NCI-H1694 treated with DMSO at 0.1 percent for 48 hours (cell line): Measurements from ENCODE around the gene SLC35F4.
"Not testable (repeated sequence)": the region's sequence is repeated elsewhere in the genome, so short reads cannot be mapped to it uniquely, and the experiment has no call there.

ENCODE experiments used
- DNase-seq: peaks from one replicate; lab custom pipeline; 2025; lab: John Stamatoyannopoulos, UW

The SLC35F4 gene

GRCh38 chr14:57725399-57726077 is 140.4 kb downstream of the SLC35F4 start:
- no peak for DNase-seq

GRCh38 chr14:57722141-57722540 is 143.8 kb downstream of the SLC35F4 start:
- not testable (repeated sequence) for DNase-seq

- DNase-seq = no peak
These were observed 151.4 kb downstream of the SLC35F4 start for GRCh38 chr14:57714487-57714931.

GRCh38 chr14:57712698-57713097 is 153.2 kb downstream of the SLC35F4 start:
- DNase-seq = no peak

- no peak for DNase-seq
These were observed 153.8 kb downstream of the SLC35F4 start for GRCh38 chr14:57712102-57712501.

- DNase-seq = no peak
These were observed 156.0 kb downstream of the SLC35F4 start for GRCh38 chr14:57709909-57710308.

GRCh38 chr14:57709086-57709485 is 156.8 kb downstream of the SLC35F4 start:
- not testable (repeated sequence) for DNase-seq

GRCh38 chr14:57707219-57707618 is 158.7 kb downstream of the SLC35F4 start:
- DNase-seq = no peak

GRCh38 chr14:57704763-57705162 is 161.1 kb downstream of the SLC35F4 start:
- DNase-seq = no peak

- no peak for DNase-seq
These were observed 165.9 kb downstream of the SLC35F4 start for GRCh38 chr14:57699947-57700346.

- DNase-seq = peak; percentile 35
These were observed 173.2 kb downstream of the SLC35F4 start for GRCh38 chr14:57692671-57693070.

- no peak for DNase-seq
These were observed 178.5 kb downstream of the SLC35F4 start for GRCh38 chr14:57687416-57687815.

- DNase-seq = no peak
These were observed 179.6 kb downstream of the SLC35F4 start for GRCh38 chr14:57686304-57686703.

GRCh38 chr14:57671021-57671420 is 194.9 kb downstream of the SLC35F4 start:
- no peak for DNase-seq

GRCh38 chr14:57660208-57660607 is 205.7 kb downstream of the SLC35F4 start:
- DNase-seq = peak; percentile 77

- DNase-seq = no peak
These were observed 206.8 kb downstream of the SLC35F4 start for GRCh38 chr14:57659052-57659451.

GRCh38 chr14:57657487-57657886 is 208.4 kb downstream of the SLC35F4 start:
- DNase-seq = no peak

- DNase-seq = no peak
These were observed 209.0 kb downstream of the SLC35F4 start for GRCh38 chr14:57656853-57657252.

- DNase-seq = no peak
These were observed 213.1 kb downstream of the SLC35F4 start for GRCh38 chr14:57652769-57653168.

GRCh38 chr14:57641776-57642175 is 224.1 kb downstream of the SLC35F4 start:
- DNase-seq = no peak

GRCh38 chr14:57640036-57640435 is 225.9 kb downstream of the SLC35F4 start:
- DNase-seq = no peak

- no peak for DNase-seq
These were observed 228.0 kb downstream of the SLC35F4 start for GRCh38 chr14:57637901-57638300.

- no peak for DNase-seq
These were observed 231.6 kb downstream of the SLC35F4 start for GRCh38 chr14:57634335-57634734.

GRCh38 chr14:57632649-57633048 is 233.2 kb downstream of the SLC35F4 start:
- no peak for DNase-seq
